ENCODE results near the gene VPS37D. TPM values are rescaled to one million over a fixed set of nuclear protein-coding genes. Genes with fewer than 3 reads are reported as not detected.
"Not testable (repeated sequence)": the region's sequence is repeated elsewhere in the genome, so short reads cannot be mapped to it uniquely, and the experiment has no call there.

The VPS37D gene
- total RNA-seq, result under 1 TPM; 0.44 to 0.45 TPM

- Mint-ChIP-seq H3K27ac (no peak within 1 kb of the TSS), H3K27me3 (peaks cover 56% of the 10 kb centered on the region), H3K4me1 (peaks cover 6% of the 10 kb centered on the region), H3K4me3 (peak within 1 kb of the TSS; percentile 65), H3K9me3 (peaks cover 4% of the 10 kb centered on the region), H3K36me3 (peaks cover 2% of the 10 kb centered on the region)
- peak; percentile 94 for DNase-seq
Measured at GRCh38 chr7:73667344-73668102, at the start of gene VPS37D. VPS37D (plus strand) TSS chr7:73667831; CDS start chr7:73667959, 128 bp downstream.

- no peak for DNase-seq
- no peaks in the 10 kb centered on the region for H3K36me3 Mint-ChIP-seq
Measured at GRCh38 chr7:73618538-73618937, 49.1 kb upstream of the VPS37D start.

GRCh38 chr7:73619394-73619793 is 48.2 kb upstream of the VPS37D start:
- not testable (repeated sequence) for H3K4me1 Mint-ChIP-seq, DNase-seq, H3K36me3 Mint-ChIP-seq, H3K9me3 Mint-ChIP-seq, H3K4me3 Mint-ChIP-seq, H3K27ac Mint-ChIP-seq
- H3K27me3 Mint-ChIP-seq, result peaks cover 28% of the 10 kb centered on the region

More at GRCh38 chr7:73618538-73618937, 49.1 kb upstream of the VPS37D start:
- no peak overlapping the region for H3K4me3 Mint-ChIP-seq
- peaks cover 2% of the 10 kb centered on the region for H3K4me1 Mint-ChIP-seq
- H3K9me3 Mint-ChIP-seq, result no peaks in the 10 kb centered on the region
- H3K27me3 Mint-ChIP-seq, result peaks cover 32% of the 10 kb centered on the region
- H3K27ac Mint-ChIP-seq, result no peak overlapping the region

GRCh38 chr7:73621168-73622063 is 46.2 kb upstream of the VPS37D start:
- Mint-ChIP-seq H3K9me3 (no peaks in the 10 kb centered on the region), H3K27ac (no peak overlapping the region), H3K36me3 (no peaks in the 10 kb centered on the region), H3K4me3 (no peak overlapping the region), H3K4me1 (peaks cover 4% of the 10 kb centered on the region), H3K27me3 (peaks cover 46% of the 10 kb centered on the region)
- DNase-seq, result no peak

- H3K27ac Mint-ChIP-seq, result no peak overlapping the region
- no peaks in the 10 kb centered on the region for H3K9me3 Mint-ChIP-seq
- H3K4me1 Mint-ChIP-seq, result peaks cover 4% of the 10 kb centered on the region
- no peak for DNase-seq
- no peaks in the 10 kb centered on the region for H3K36me3 Mint-ChIP-seq
- H3K4me3 Mint-ChIP-seq, result no peak overlapping the region
- peaks cover 52% of the 10 kb centered on the region for H3K27me3 Mint-ChIP-seq
Measured at GRCh38 chr7:73622527-73622908, 45.1 kb upstream of the VPS37D start.

GRCh38 chr7:73622909-73623797 is 44.5 kb upstream of the VPS37D start:
- Mint-ChIP-seq H3K36me3 (no peaks in the 10 kb centered on the region), H3K9me3 (no peaks in the 10 kb centered on the region), H3K4me3 (peak overlapping the region; percentile 25), H3K27me3 (peaks cover 59% of the 10 kb centered on the region), H3K27ac (no peak overlapping the region), H3K4me1 (peaks cover 4% of the 10 kb centered on the region)
- DNase-seq, result no peak

- DNase-seq, result peak; percentile 69
- Mint-ChIP-seq H3K4me1 (peaks cover 4% of the 10 kb centered on the region), H3K9me3 (no peaks in the 10 kb centered on the region), H3K27ac (no peak within 1 kb of the TSS), H3K36me3 (no peaks in the 10 kb centered on the region), H3K27me3 (peaks cover 67% of the 10 kb centered on the region), H3K4me3 (peak within 1 kb of the TSS; percentile 25)
Measured at GRCh38 chr7:73623798-73624668, 43.6 kb upstream of the VPS37D start, which contains the start of gene MLXIPL. MLXIPL (minus strand) TSS chr7:73624522; CDS start chr7:73624492, 30 bp downstream.

GRCh38 chr7:73624669-73625001 is 43.0 kb upstream of the VPS37D start:
- DNase-seq, result no peak
- Mint-ChIP-seq H3K27ac (no peak overlapping the region), H3K4me3 (no peak overlapping the region), H3K36me3 (no peaks in the 10 kb centered on the region), H3K9me3 (no peaks in the 10 kb centered on the region), H3K27me3 (peaks cover 73% of the 10 kb centered on the region), H3K4me1 (peaks cover 4% of the 10 kb centered on the region)

- Mint-ChIP-seq H3K36me3 (no peaks in the 10 kb centered on the region), H3K27ac (no peak overlapping the region), H3K4me1 (peaks cover 4% of the 10 kb centered on the region), H3K4me3 (no peak overlapping the region), H3K27me3 (peaks cover 74% of the 10 kb centered on the region), H3K9me3 (no peaks in the 10 kb centered on the region)
- no peak for DNase-seq
Measured at GRCh38 chr7:73625276-73625675, 42.4 kb upstream of the VPS37D start.

- DNase-seq, result no peak
- Mint-ChIP-seq H3K27me3 (peaks cover 71% of the 10 kb centered on the region), H3K36me3 (no peaks in the 10 kb centered on the region), H3K27ac (no peak overlapping the region), H3K4me3 (no peak overlapping the region), H3K4me1 (peaks cover 4% of the 10 kb centered on the region), H3K9me3 (no peaks in the 10 kb centered on the region)
Measured at GRCh38 chr7:73626814-73627213, 40.8 kb upstream of the VPS37D start.

GRCh38 chr7:73628504-73628903 is 39.1 kb upstream of the VPS37D start:
- H3K4me1 Mint-ChIP-seq, result peaks cover 2% of the 10 kb centered on the region
- no peak overlapping the region for H3K27ac Mint-ChIP-seq
- H3K27me3 Mint-ChIP-seq, result peaks cover 68% of the 10 kb centered on the region
- DNase-seq, result no peak
- H3K4me3 Mint-ChIP-seq, result no peak overlapping the region
- H3K9me3 Mint-ChIP-seq, result no peaks in the 10 kb centered on the region
- no peaks in the 10 kb centered on the region for H3K36me3 Mint-ChIP-seq

GRCh38 chr7:73631558-73631957 is 36.1 kb upstream of the VPS37D start:
- Mint-ChIP-seq H3K4me1 (no peaks in the 10 kb centered on the region), H3K4me3 (no peak overlapping the region), H3K27ac (no peak overlapping the region), H3K36me3 (no peaks in the 10 kb centered on the region), H3K27me3 (peaks cover 62% of the 10 kb centered on the region), H3K9me3 (no peaks in the 10 kb centered on the region)
- no peak for DNase-seq

GRCh38 chr7:73633323-73633722 is 34.3 kb upstream of the VPS37D start:
- Mint-ChIP-seq H3K4me3 (no peak overlapping the region), H3K27me3 (peaks cover 48% of the 10 kb centered on the region), H3K36me3 (no peaks in the 10 kb centered on the region), H3K27ac (no peak overlapping the region), H3K9me3 (no peaks in the 10 kb centered on the region), H3K4me1 (no peaks in the 10 kb centered on the region)
- no peak for DNase-seq

GRCh38 chr7:73633844-73634243 is 33.8 kb upstream of the VPS37D start:
- no peaks in the 10 kb centered on the region for H3K9me3 Mint-ChIP-seq
- no peaks in the 10 kb centered on the region for H3K36me3 Mint-ChIP-seq
- H3K4me1 Mint-ChIP-seq, result no peaks in the 10 kb centered on the region
- peaks cover 43% of the 10 kb centered on the region for H3K27me3 Mint-ChIP-seq
- no peak for DNase-seq
- H3K27ac Mint-ChIP-seq, result no peak overlapping the region
- no peak overlapping the region for H3K4me3 Mint-ChIP-seq

Data from activated naive CD8-positive, alpha-beta T cell treated with anti-CD3 and anti-CD28 coated beads for 36 hours (primary cell).